GM12875 (cell line): ENCODE data around the gene MBOAT7.

Experiments
- H3K4me3 ChIP-seq: one replicate; pipeline ENCODE4 v1.5.1; 2011; ENCODE audit warnings: low read depth, low read length, control low read depth
- CTCF ChIP-seq: IDR thresholded peaks from 2 replicates; pipeline ENCODE4 v1.5.1; 2011; ENCODE audit warnings: low read depth, mild to moderate bottlenecking, control low read depth, inconsistent platforms, low read length, moderate library complexity, borderline replicate concordance; ENCODE audit not compliant: insufficient read depth

MBOAT7 gene

GRCh38 chr19:54168174-54168917 is 21.0 kb downstream of the MBOAT7 start:
- H3K4me3 ChIP-seq, result no peak overlapping the region
- peak; percentile 93 for TF ChIP-seq CTCF

GRCh38 chr19:54165222-54165621 is 24.2 kb downstream of the MBOAT7 start:
- H3K4me3 ChIP-seq, result no peak overlapping the region
- no peak for TF ChIP-seq CTCF

- no peak overlapping the region for H3K4me3 ChIP-seq
- no peak for TF ChIP-seq CTCF
Observed at GRCh38 chr19:54164369-54165068, 24.9 kb downstream of the MBOAT7 start.

- no peak for TF ChIP-seq CTCF
- no peak overlapping the region for H3K4me3 ChIP-seq
Observed at GRCh38 chr19:54162884-54163283, 26.5 kb downstream of the MBOAT7 start.

- no peak for TF ChIP-seq CTCF
- H3K4me3 ChIP-seq, result peak overlapping the region; percentile 23
Observed at GRCh38 chr19:54162241-54162805, 27.1 kb downstream of the MBOAT7 start.

- no peak for TF ChIP-seq CTCF
Observed at GRCh38 chr19:54160854-54161253, 28.5 kb downstream of the MBOAT7 start.

More at GRCh38 chr19:54160854-54161253, 28.5 kb downstream of the MBOAT7 start:
- H3K4me3 ChIP-seq, result peak overlapping the region; percentile 55
